GDM1 (cell line): ENCODE measurements around the gene CELF1.

ENCODE experiments used
- DNase-seq: peaks from one replicate; lab custom pipeline; 2025; lab: John Stamatoyannopoulos, UW

CELF1 gene

DNA sequence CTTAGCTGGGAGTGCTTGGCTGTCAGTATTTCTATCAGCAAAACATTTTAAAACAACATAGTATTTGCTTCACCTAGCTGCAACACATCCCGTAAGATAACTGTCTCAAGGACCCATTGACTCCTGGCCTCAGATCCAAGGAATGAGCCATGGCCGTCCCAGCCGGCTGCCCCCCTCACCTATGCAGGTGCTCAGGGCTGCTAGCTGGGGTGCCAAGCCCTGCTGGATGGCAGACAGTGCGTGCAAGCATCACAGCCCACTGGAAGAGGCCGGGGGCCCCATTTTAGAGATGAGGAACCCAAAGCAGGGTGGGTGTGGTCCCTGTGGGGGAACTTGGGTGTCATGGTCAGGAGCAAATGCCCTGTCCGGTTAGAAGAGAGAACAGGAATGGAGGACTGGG, 135.2 kb downstream of the CELF1 start:
- no peak for DNase-seq

DNA sequence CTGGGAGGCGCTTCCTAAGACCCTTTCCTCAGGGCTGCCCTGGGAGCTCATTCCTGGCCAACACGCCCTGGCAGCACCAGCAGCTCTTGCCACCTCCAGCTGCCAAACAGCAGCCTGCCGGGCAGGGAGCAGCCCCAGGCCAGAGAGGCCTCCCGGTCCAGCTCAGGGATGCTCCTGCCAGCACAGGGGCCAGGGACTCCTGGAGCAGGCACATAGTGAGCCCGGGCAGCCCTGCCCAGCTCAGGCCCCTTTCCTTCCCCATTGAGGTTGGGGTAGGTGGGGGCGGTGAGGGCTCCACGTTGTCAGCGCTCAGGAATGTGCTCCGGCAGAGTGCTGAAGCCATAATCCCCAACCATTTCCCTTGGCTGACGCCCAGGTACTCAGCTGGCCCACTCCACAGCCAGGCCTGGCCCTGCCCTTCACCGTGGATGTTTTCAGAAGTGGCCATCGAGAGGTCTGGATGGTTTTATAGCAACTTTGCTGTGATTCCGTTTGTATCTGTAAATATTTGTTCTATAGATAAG, 136.9 kb downstream of the CELF1 start:
- DNase-seq = no peak
